Caco-2 (cell line): ENCODE results near the gene KHDC1L. TPM values are rescaled to one million over a fixed set of nuclear protein-coding genes. Genes with fewer than 3 reads are reported as not detected.

Experiments used
- BruUV-seq: library from RNA; stranded (reverse); fragments of 400-500 nt; replicated peaks from 2 replicates; lab custom pipeline; 2021; lab: Mats Ljungman, UMichigan
- CTCF ChIA-PET: fragments of 300-600 bp; sonication (Branson Sonifier 250); formaldehyde crosslinking; loops from one replicate; lab custom pipeline; 2022; ENCODE audit warnings: antibody characterized with exemption; lab: Charles Lee
- POLR2A ChIA-PET: fragments of 300-600 bp; sonication (Branson Sonifier 250); formaldehyde crosslinking; loops from one replicate; lab custom pipeline; 2022; ENCODE audit warnings: antibody characterized with exemption; lab: Charles Lee
- DNase-seq, 2 experiments: peaks; one replicate each; pipeline versions ENCODE4 v3.0.0 to v3.0.0-alpha.2; 2020 to 2022
- H3K27me3 ChIP-seq: replicated peaks from 2 replicates; pipeline ENCODE4 v1.6.0; 2011; ENCODE audit warnings: low read length; ENCODE audit not compliant: control insufficient read depth, insufficient read depth
- H3K36me3 ChIP-seq: 2 replicates; pipeline ENCODE4 v1.5.1; 2011; ENCODE audit warnings: low read length; ENCODE audit not compliant: control insufficient read depth, insufficient read depth
- H3K4me1 ChIP-seq: fragments of 250-450 bp; sonication (Bioruptor Pico); 2 replicates; pipeline ENCODE4 v1.5.1; 2020; ENCODE audit warnings: mild to moderate bottlenecking
- H3K4me3 ChIP-seq: 2 replicates; pipeline ENCODE4 v1.5.1; 2011; ENCODE audit warnings: low read depth, mild to moderate bottlenecking, control low read depth, low read length
- H3K9me3 ChIP-seq: fragments of 250-450 bp; sonication (Bioruptor Pico); 2 replicates; pipeline ENCODE4 v1.5.1; 2020; ENCODE audit warnings: mild to moderate bottlenecking, moderate library complexity
- H3K27ac Mint-ChIP-seq: one replicate; pipeline ENCODE4 v1.8.0; 2022; ENCODE audit warnings: mixed read lengths; ENCODE audit not compliant: unreplicated experiment
- H3K27me3 Mint-ChIP-seq: one replicate; pipeline ENCODE4 v1.8.0; 2022; ENCODE audit warnings: mixed read lengths; ENCODE audit not compliant: insufficient read depth, unreplicated experiment
- H3K36me3 Mint-ChIP-seq: one replicate; pipeline ENCODE4 v1.8.0; 2022; ENCODE audit warnings: mild to moderate bottlenecking, mixed read lengths; ENCODE audit not compliant: insufficient read depth, unreplicated experiment
- H3K4me1 Mint-ChIP-seq: one replicate; pipeline ENCODE4 v1.8.0; 2022; ENCODE audit warnings: low read depth, mixed read lengths; ENCODE audit not compliant: unreplicated experiment
- H3K4me3 Mint-ChIP-seq: one replicate; pipeline ENCODE4 v1.8.0; 2022; ENCODE audit warnings: mild to moderate bottlenecking, moderate library complexity, mixed read lengths; ENCODE audit not compliant: unreplicated experiment
- H3K9me3 Mint-ChIP-seq: one replicate; pipeline ENCODE4 v1.8.0; 2022; ENCODE audit warnings: mixed read lengths; ENCODE audit not compliant: unreplicated experiment
- intact Hi-C: fragments of 100-400 bp; cut with micrococcal nuclease; formaldehyde crosslinking; loops from one replicate; pipeline ENCODE4 v1.10.0; 2022; ENCODE audit not compliant: unreplicated experiment
- total RNA-seq: library from RNA; stranded (reverse); gene quantifications from 2 replicates; pipeline ENCODE4 v1.2.3, GENCODE V29; 2022
- TF ChIP-seq, protein P1 (sequence below), 2 experiments: fragments of 200-600 bp in 1 of 2; IDR thresholded peaks; 1 replicate in 1 of 2; 2 replicates in 1 of 2; pipeline versions ENCODE4 v1.5.1 to v1.8.0; 2011 to 2022; ENCODE audit warnings: antibody characterized with exemption in 1 of 2, control low read depth in 1 of 2, inconsistent platforms in 1 of 2, low read depth in 1 of 2, low read length in 1 of 2, mild to moderate bottlenecking in 1 of 2, moderate library complexity in 1 of 2; ENCODE audit not compliant: insufficient read depth in 1 of 2, severe bottlenecking in 1 of 2, unreplicated experiment in 1 of 2

The KHDC1L gene
- total RNA-seq, 1 experiment from 2014 or later, result not detected

- no peak overlapping the region for H3K4me3 ChIP-seq
- H3K4me1 ChIP-seq, result no peaks in the 10 kb centered on the region
- no peaks in the 10 kb centered on the region for H3K27me3 ChIP-seq
- no peak for DNase-seq
- Mint-ChIP-seq H3K4me1 (no peaks in the 10 kb centered on the region), H3K4me3 (no peak overlapping the region), H3K27me3 (no peaks in the 10 kb centered on the region), H3K27ac (no peak overlapping the region), H3K36me3 (no peaks in the 10 kb centered on the region), H3K9me3 (no peaks in the 10 kb centered on the region)
- no TSS peak for BruUV-seq
- ChIA-PET POLR2A (no interaction called here), CTCF (no interaction called here)
- H3K9me3 ChIP-seq, result no peaks in the 10 kb centered on the region
- no peaks in the 10 kb centered on the region for H3K36me3 ChIP-seq
- intact Hi-C loops, result no loop called here
- TF ChIP-seq, protein P1, sequence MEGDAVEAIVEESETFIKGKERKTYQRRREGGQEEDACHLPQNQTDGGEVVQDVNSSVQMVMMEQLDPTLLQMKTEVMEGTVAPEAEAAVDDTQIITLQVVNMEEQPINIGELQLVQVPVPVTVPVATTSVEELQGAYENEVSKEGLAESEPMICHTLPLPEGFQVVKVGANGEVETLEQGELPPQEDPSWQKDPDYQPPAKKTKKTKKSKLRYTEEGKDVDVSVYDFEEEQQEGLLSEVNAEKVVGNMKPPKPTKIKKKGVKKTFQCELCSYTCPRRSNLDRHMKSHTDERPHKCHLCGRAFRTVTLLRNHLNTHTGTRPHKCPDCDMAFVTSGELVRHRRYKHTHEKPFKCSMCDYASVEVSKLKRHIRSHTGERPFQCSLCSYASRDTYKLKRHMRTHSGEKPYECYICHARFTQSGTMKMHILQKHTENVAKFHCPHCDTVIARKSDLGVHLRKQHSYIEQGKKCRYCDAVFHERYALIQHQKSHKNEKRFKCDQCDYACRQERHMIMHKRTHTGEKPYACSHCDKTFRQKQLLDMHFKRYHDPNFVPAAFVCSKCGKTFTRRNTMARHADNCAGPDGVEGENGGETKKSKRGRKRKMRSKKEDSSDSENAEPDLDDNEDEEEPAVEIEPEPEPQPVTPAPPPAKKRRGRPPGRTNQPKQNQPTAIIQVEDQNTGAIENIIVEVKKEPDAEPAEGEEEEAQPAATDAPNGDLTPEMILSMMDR (IDR thresholded peaks at IDR 0.05; ENCODE audit: insufficient read depth in 1 of 2, low read depth in 1 of 2, low read length in 1 of 2, severe bottlenecking in 1 of 2, unreplicated experiment in 1 of 2), result no peak
Observed at GRCh38 chr6:73207221-73207837, 18.0 kb downstream of the KHDC1L start.

- Histone ChIP-seq H3K4me1 (no peaks in the 10 kb centered on the region), H3K9me3 (no peaks in the 10 kb centered on the region), H3K27me3 (no peaks in the 10 kb centered on the region), H3K36me3 (no peaks in the 10 kb centered on the region), H3K4me3 (no peak overlapping the region)
- H3K4me1 Mint-ChIP-seq, result peaks cover 6% of the 10 kb centered on the region
- no peak overlapping the region for H3K4me3 Mint-ChIP-seq
- no peaks in the 10 kb centered on the region for H3K36me3 Mint-ChIP-seq
- H3K27me3 Mint-ChIP-seq, result peaks cover 4% of the 10 kb centered on the region
- ChIA-PET POLR2A (no interaction called here), CTCF (no interaction called here)
- intact Hi-C loops, result no loop called here
- H3K27ac Mint-ChIP-seq, result no peak overlapping the region
- no peaks in the 10 kb centered on the region for H3K9me3 Mint-ChIP-seq
- no peak for DNase-seq
- TF ChIP-seq, protein P1 (IDR thresholded peaks at IDR 0.05; ENCODE audit: insufficient read depth in 1 of 2, low read depth in 1 of 2, low read length in 1 of 2, severe bottlenecking in 1 of 2, unreplicated experiment in 1 of 2), result no peak
- BruUV-seq, result no TSS peak
Observed at GRCh38 chr6:73204252-73204651, 21.0 kb downstream of the KHDC1L start.

DNA sequence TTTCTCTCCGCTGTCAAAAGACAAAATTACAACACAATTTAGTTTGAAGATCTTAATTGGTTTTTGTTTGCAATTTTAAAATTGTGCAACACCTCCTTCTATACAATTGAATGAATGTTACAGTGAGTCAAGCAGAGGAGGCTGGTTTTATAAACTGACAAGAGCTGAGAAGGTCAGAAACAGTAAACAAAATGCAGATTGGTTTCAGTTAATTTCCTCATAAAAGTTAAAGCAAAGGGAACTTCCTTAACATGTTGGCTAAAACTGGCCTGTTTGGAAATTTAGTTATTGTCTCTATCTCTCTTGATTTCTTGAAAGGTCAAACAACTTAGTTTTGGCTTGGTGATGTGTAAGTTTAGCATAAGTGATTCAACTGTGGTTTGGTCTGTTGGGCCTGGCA, 22.2 kb downstream of the KHDC1L start:
- TF ChIP-seq, protein P1 (IDR thresholded peaks at IDR 0.05; ENCODE audit: insufficient read depth in 1 of 2, low read depth in 1 of 2, low read length in 1 of 2, severe bottlenecking in 1 of 2, unreplicated experiment in 1 of 2), result no peak
- H3K27me3 Mint-ChIP-seq, result peaks cover 6% of the 10 kb centered on the region
- intact Hi-C loops, result no loop called here
- ChIA-PET POLR2A (no interaction called here), CTCF (no interaction called here)
- Histone ChIP-seq H3K9me3 (no peaks in the 10 kb centered on the region), H3K36me3 (no peaks in the 10 kb centered on the region), H3K27me3 (no peaks in the 10 kb centered on the region), H3K4me1 (no peaks in the 10 kb centered on the region), H3K4me3 (no peak overlapping the region)
- DNase-seq, result no peak
- H3K4me1 Mint-ChIP-seq, result peaks cover 6% of the 10 kb centered on the region
- no peaks in the 10 kb centered on the region for H3K9me3 Mint-ChIP-seq
- BruUV-seq, result no TSS peak
- no peak overlapping the region for H3K4me3 Mint-ChIP-seq
- no peak overlapping the region for H3K27ac Mint-ChIP-seq
- no peaks in the 10 kb centered on the region for H3K36me3 Mint-ChIP-seq
